ENCODE data around the gene MBP. TPM values are rescaled to one million over a fixed set of nuclear protein-coding genes. Genes with fewer than 3 reads are reported as not detected.
"Not testable (repeated sequence)": the region's sequence is repeated elsewhere in the genome, so short reads cannot be mapped to it uniquely, and the experiment has no call there.

Gene MBP
- polyA plus RNA-seq, 1 donor from 2014 or later, result 3.3 TPM

DNA sequence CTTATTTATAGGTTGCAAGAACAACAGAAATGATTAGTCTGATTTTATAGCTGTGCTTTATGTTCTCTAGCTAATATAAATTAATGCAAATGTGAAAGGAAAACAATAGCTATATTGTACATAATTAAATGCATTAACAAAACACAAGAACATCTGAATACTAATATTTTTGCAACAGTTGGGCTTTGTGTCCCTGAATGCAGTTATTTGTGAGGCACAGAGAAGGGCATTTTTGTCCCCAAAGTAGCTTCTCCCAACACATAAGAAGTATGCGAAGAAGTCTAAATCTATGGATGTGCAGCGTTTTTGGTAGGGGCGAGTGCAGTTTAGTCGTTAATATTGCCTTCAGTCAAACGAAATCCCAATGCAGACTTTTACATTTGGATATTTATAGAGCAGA lies 110.0 kb downstream of the MBP start:
- Histone ChIP-seq H2AFZ (ENCODE audit: low read depth, low read length) (no peak overlapping the region), H3K79me2 (replicated peaks; ENCODE audit: insufficient read depth, low read length) (no peaks in the 10 kb centered on the region), H3K4me3 (ENCODE audit: low read length) (no peak overlapping the region), H4K20me1 (ENCODE audit: insufficient read depth) (no peaks in the 10 kb centered on the region), H3K9me3 (ENCODE audit: low read length) (no peaks in the 10 kb centered on the region), H3K36me3 (ENCODE audit: insufficient read depth, low read length) (no peaks in the 10 kb centered on the region), H3K9me2 (ENCODE audit: insufficient read depth, low read length) (no peaks in the 10 kb centered on the region), H3F3A (ENCODE audit: insufficient read depth, low read length, poor library complexity, severe bottlenecking) (no peaks in the 10 kb centered on the region), H3K27ac (ENCODE audit: low read length) (no peak overlapping the region), H3K9ac (ENCODE audit: low read length) (no peak overlapping the region), H3K27me3 (ENCODE audit: insufficient read depth, low read depth, low read length) (no peaks in the 10 kb centered on the region), H3K4me2 (ENCODE audit: low read length) (no peak overlapping the region)
- TF ChIP-seq EZH2 (IDR thresholded peaks at IDR 0.05; ENCODE audit: borderline replicate concordance, insufficient read depth, low read length, poor library complexity, severe bottlenecking), result no peak
- no peak for TF ChIP-seq SMC3 (conservative IDR thresholded peaks at IDR 0.05; ENCODE audit: poor library complexity)
- no peak for TF ChIP-seq RAD21 (conservative IDR thresholded peaks at IDR 0.05)
- TF ChIP-seq POLR2AphosphoS5 (IDR thresholded peaks at IDR 0.05), result no peak
- TF ChIP-seq EP300 (conservative IDR thresholded peaks at IDR 0.05; ENCODE audit: poor library complexity, severe bottlenecking), result no peak
- no peak for TF ChIP-seq TAF1 (IDR thresholded peaks at IDR 0.05; ENCODE audit: low read depth)
- TF ChIP-seq, protein P1, sequence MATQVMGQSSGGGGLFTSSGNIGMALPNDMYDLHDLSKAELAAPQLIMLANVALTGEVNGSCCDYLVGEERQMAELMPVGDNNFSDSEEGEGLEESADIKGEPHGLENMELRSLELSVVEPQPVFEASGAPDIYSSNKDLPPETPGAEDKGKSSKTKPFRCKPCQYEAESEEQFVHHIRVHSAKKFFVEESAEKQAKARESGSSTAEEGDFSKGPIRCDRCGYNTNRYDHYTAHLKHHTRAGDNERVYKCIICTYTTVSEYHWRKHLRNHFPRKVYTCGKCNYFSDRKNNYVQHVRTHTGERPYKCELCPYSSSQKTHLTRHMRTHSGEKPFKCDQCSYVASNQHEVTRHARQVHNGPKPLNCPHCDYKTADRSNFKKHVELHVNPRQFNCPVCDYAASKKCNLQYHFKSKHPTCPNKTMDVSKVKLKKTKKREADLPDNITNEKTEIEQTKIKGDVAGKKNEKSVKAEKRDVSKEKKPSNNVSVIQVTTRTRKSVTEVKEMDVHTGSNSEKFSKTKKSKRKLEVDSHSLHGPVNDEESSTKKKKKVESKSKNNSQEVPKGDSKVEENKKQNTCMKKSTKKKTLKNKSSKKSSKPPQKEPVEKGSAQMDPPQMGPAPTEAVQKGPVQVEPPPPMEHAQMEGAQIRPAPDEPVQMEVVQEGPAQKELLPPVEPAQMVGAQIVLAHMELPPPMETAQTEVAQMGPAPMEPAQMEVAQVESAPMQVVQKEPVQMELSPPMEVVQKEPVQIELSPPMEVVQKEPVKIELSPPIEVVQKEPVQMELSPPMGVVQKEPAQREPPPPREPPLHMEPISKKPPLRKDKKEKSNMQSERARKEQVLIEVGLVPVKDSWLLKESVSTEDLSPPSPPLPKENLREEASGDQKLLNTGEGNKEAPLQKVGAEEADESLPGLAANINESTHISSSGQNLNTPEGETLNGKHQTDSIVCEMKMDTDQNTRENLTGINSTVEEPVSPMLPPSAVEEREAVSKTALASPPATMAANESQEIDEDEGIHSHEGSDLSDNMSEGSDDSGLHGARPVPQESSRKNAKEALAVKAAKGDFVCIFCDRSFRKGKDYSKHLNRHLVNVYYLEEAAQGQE (IDR thresholded peaks at IDR 0.05; ENCODE audit: borderline replicate concordance), result no peak
- no peak for TF ChIP-seq MXI1 (conservative IDR thresholded peaks at IDR 0.05; ENCODE audit: poor library complexity, severe bottlenecking)
- TF ChIP-seq, protein P2, sequence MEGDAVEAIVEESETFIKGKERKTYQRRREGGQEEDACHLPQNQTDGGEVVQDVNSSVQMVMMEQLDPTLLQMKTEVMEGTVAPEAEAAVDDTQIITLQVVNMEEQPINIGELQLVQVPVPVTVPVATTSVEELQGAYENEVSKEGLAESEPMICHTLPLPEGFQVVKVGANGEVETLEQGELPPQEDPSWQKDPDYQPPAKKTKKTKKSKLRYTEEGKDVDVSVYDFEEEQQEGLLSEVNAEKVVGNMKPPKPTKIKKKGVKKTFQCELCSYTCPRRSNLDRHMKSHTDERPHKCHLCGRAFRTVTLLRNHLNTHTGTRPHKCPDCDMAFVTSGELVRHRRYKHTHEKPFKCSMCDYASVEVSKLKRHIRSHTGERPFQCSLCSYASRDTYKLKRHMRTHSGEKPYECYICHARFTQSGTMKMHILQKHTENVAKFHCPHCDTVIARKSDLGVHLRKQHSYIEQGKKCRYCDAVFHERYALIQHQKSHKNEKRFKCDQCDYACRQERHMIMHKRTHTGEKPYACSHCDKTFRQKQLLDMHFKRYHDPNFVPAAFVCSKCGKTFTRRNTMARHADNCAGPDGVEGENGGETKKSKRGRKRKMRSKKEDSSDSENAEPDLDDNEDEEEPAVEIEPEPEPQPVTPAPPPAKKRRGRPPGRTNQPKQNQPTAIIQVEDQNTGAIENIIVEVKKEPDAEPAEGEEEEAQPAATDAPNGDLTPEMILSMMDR (IDR thresholded peaks at IDR 0.05; ENCODE audit: poor library complexity, severe bottlenecking), result no peak

DNA sequence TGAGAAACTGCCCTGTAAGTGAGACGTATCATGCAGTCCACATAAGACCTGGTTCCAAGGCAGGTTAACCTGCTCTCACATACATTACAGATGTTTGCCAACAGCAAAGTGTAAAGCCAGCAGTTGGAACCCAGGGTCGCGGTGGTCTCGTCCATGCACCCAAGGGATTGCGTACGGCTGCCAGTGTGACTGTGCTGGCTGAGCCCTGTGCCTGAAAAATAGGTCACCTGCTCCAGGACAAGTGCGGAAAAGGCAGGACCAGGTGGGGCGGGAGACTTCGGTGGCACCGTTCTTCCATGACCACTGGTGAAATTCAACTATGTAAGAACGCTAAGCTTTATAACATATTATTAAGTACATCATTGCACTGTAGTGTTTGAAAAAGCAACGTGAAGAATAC lies 110.5 kb downstream of the MBP start:
- H3K27ac ChIP-seq (ENCODE audit: low read length), result no peak overlapping the region
- no peaks in the 10 kb centered on the region for H3K27me3 ChIP-seq (ENCODE audit: insufficient read depth, low read depth, low read length)
- H2AFZ ChIP-seq (ENCODE audit: low read depth, low read length), result no peak overlapping the region
- H3F3A ChIP-seq (ENCODE audit: insufficient read depth, low read length, poor library complexity, severe bottlenecking), result no peaks in the 10 kb centered on the region
- no peaks in the 10 kb centered on the region for H3K36me3 ChIP-seq (ENCODE audit: insufficient read depth, low read length)
- H3K9ac ChIP-seq (ENCODE audit: low read length), result no peak overlapping the region
- H3K9me3 ChIP-seq (ENCODE audit: low read length), result no peaks in the 10 kb centered on the region
- no peak overlapping the region for H3K4me2 ChIP-seq (ENCODE audit: low read length)
- H3K4me3 ChIP-seq (ENCODE audit: low read length), result no peak overlapping the region
- TF ChIP-seq EZH2 (IDR thresholded peaks at IDR 0.05; ENCODE audit: borderline replicate concordance, insufficient read depth, low read length, poor library complexity, severe bottlenecking), result no peak
- no peak for TF ChIP-seq RAD21 (conservative IDR thresholded peaks at IDR 0.05)
- no peaks in the 10 kb centered on the region for H3K79me2 ChIP-seq (replicated peaks; ENCODE audit: insufficient read depth, low read length)
- H3K9me2 ChIP-seq (ENCODE audit: insufficient read depth, low read length), result no peaks in the 10 kb centered on the region
- H4K20me1 ChIP-seq (ENCODE audit: insufficient read depth), result no peaks in the 10 kb centered on the region

DNA sequence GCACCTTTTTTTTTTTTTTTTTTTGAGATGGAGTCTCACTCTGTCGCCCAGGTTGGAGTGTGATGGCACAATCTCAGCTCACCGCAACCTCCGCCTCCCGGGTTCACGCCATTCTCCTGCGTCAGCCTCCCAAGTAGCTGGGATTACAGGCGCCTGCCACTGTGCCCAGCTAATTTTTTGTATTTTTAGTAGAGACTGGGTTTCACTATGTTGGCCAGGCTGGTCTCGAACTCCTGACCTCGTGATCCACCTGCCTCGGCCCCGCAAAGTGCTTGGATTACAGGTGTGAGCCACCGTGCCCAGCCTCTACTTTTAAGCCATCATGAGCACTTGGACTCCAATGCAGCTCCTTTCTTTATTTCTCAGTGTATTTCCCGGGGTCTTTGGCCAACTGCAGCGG lies 111.1 kb downstream of the MBP start:
- not testable (repeated sequence) for H2AFZ ChIP-seq (ENCODE audit: low read depth, low read length); H3K4me3 ChIP-seq (ENCODE audit: low read length); H3K4me2 ChIP-seq (ENCODE audit: low read length); H3K9me2 ChIP-seq (ENCODE audit: insufficient read depth, low read length); H4K20me1 ChIP-seq (ENCODE audit: insufficient read depth); H3K9ac ChIP-seq (ENCODE audit: low read length); H3K79me2 ChIP-seq (replicated peaks; ENCODE audit: insufficient read depth, low read length); H3K36me3 ChIP-seq (ENCODE audit: insufficient read depth, low read length); H3F3A ChIP-seq (ENCODE audit: insufficient read depth, low read length, poor library complexity, severe bottlenecking); H3K27ac ChIP-seq (ENCODE audit: low read length); H3K9me3 ChIP-seq (ENCODE audit: low read length); H3K27me3 ChIP-seq (ENCODE audit: insufficient read depth, low read depth, low read length)

All from neural cell (in vitro differentiated cells).